Left lung (tissue), 10 donors: ENCODE measurements around the gene PLEKHG4B. TPM values are rescaled to one million over a fixed set of nuclear protein-coding genes. Genes with fewer than 3 reads are reported as not detected.
A peak's percentile ranks its signal among the peaks of the same experiment; 100 is the strongest.

Experiments
- ATAC-seq: fragments of 200-7000 bp; cut with Tn5 transposase; one replicate; pipeline ENCODE4 v1.9.1; 2020; ENCODE audit warnings: moderate library complexity
- DNase-seq, 4 donors: peaks; one replicate each; pipeline ENCODE4 v3.0.0-alpha.2; 2013 to 2020
- H3K27ac ChIP-seq, 2 donors: fragments of 200-600 bp; sonication (generic) in 1 of 2; one replicate each; pipeline versions ENCODE4 v1.5.0 to v1.8.0; 2020 to 2021
- H3K27me3 ChIP-seq, 2 donors: fragments of 200-600 bp; sonication (generic) in 1 of 2; one replicate each; pipeline versions ENCODE4 v1.5.0 to v1.8.0; 2020 to 2021
- H3K36me3 ChIP-seq, 2 donors: fragments of 200-600 bp; sonication (generic) in 1 of 2; one replicate each; pipeline versions ENCODE4 v1.5.0 to v1.8.0; 2020 to 2021
- H3K4me1 ChIP-seq, 2 donors: fragments of 200-600 bp; one replicate each; pipeline ENCODE4 v1.8.0; 2021
- H3K4me3 ChIP-seq, 2 donors: fragments of 200-600 bp; sonication (generic) in 1 of 2; one replicate each; pipeline versions ENCODE4 v1.5.0 to v1.8.0; 2020 to 2021; ENCODE audit warnings: mild to moderate bottlenecking in 1 of 2
- H3K9me3 ChIP-seq, 2 donors: fragments of 200-600 bp; sonication (generic) in 1 of 2; one replicate each; pipeline versions ENCODE4 v1.5.0 to v1.8.0; 2020 to 2021
- CTCF ChIP-seq, 2 donors: fragments of 200-600 bp; sonication (generic) in 1 of 2; IDR thresholded peaks; one replicate each; pipeline versions ENCODE4 v1.5.0 to v1.8.0; 2021; ENCODE audit warnings: antibody characterized with exemption in 2 of 2
- intact Hi-C, 2 donors: fragments of 100-400 bp; cut with DNase I; formaldehyde crosslinking; loops; one replicate each; pipeline versions ENCODE4 v1.11.2 to v1.14.2; 2022
- polyA plus RNA-seq, 6 donors: library from polyadenylated mRNA; unstranded; fragments of 120-200 nt; gene quantifications; one replicate each; pipeline ENCODE4 v1.2.1, GENCODE V29; 2013; ENCODE audit not compliant: insufficient read length in 6 of 6
- total RNA-seq, 2 donors: library from RNA; stranded (reverse); fragmentation: NEBNext Ultra II Directional; extraction: Animal tissue kit (Norgen Biotek cat#: 25700); gene quantifications; one replicate each; pipeline ENCODE4 v1.2.1, GENCODE V29; 2021
- donor health status: DM: no; HTN: yes; CAD: no.
- donor health status: DM: no; HTN: no; CAD: no.

The PLEKHG4B gene
- total and polyA plus RNA-seq, 8 donors = 1.2 to 19.5 (median 15.5) TPM

- Histone ChIP-seq H3K9me3 (peaks cover 0 to 14% of the 10 kb centered on the region in 2 donors), H3K27ac (no peak overlapping the region), H3K36me3 (no peaks in the 10 kb centered on the region), H3K4me3 (no peak overlapping the region), H3K4me1 (no peaks in the 10 kb centered on the region), H3K27me3 (no peaks in the 10 kb centered on the region)
- DNase-seq = no peak
- no peak for ATAC-seq
- intact Hi-C loops = no loop called here
- no peak for TF ChIP-seq CTCF (IDR thresholded peaks at IDR 0.05)
Observed at GRCh38 chr5:128446-128845, 36.5 kb downstream of the PLEKHG4B start.

- no peak overlapping the region for H3K4me3 ChIP-seq
- ATAC-seq = no peak
- H3K4me1 ChIP-seq = no peaks in the 10 kb centered on the region
- TF ChIP-seq CTCF (IDR thresholded peaks at IDR 0.05) = no peak
- H3K27ac ChIP-seq = no peak overlapping the region
- H3K9me3 ChIP-seq = peaks cover 0 to 14% of the 10 kb centered on the region in 2 donors
- no peaks in the 10 kb centered on the region for H3K27me3 ChIP-seq
- DNase-seq = no peak
- no peaks in the 10 kb centered on the region for H3K36me3 ChIP-seq
- intact Hi-C loops = no loop called here
Observed at GRCh38 chr5:129148-129547, 37.2 kb downstream of the PLEKHG4B start.

- Histone ChIP-seq H3K27me3 (no peaks in the 10 kb centered on the region), H3K4me3 (no peak overlapping the region), H3K36me3 (no peaks in the 10 kb centered on the region), H3K4me1 (no peaks in the 10 kb centered on the region), H3K9me3 (peaks cover 0 to 14% of the 10 kb centered on the region in 2 donors), H3K27ac (no peak overlapping the region)
- TF ChIP-seq CTCF (IDR thresholded peaks at IDR 0.05) = no peak
- ATAC-seq = no peak
- intact Hi-C loops = no loop called here
- no peak for DNase-seq
Observed at GRCh38 chr5:129820-130219, 37.9 kb downstream of the PLEKHG4B start.

- H3K36me3 ChIP-seq = no peaks in the 10 kb centered on the region
- no peak overlapping the region for H3K4me3 ChIP-seq
- intact Hi-C loops = no loop called here
- H3K27me3 ChIP-seq = no peaks in the 10 kb centered on the region
- no peaks in the 10 kb centered on the region for H3K4me1 ChIP-seq
- H3K9me3 ChIP-seq = peaks cover 0 to 11% of the 10 kb centered on the region in 2 donors
- H3K27ac ChIP-seq = no peak overlapping the region
- no peak for TF ChIP-seq CTCF (IDR thresholded peaks at IDR 0.05)
- ATAC-seq = peak; percentile 41
- DNase-seq = no peak
Observed at GRCh38 chr5:130601-131131, 38.7 kb downstream of the PLEKHG4B start.

- DNase-seq (no peak), ATAC-seq (no peak)
- no peaks in the 10 kb centered on the region for H3K9me3 ChIP-seq
- intact Hi-C loops = no loop called here
- no peaks in the 10 kb centered on the region for H3K27me3 ChIP-seq
- no peak overlapping the region for H3K27ac ChIP-seq
- TF ChIP-seq CTCF (IDR thresholded peaks at IDR 0.05) = no peak
- H3K36me3 ChIP-seq = no peaks in the 10 kb centered on the region
- H3K4me3 ChIP-seq = no peak overlapping the region
- no peaks in the 10 kb centered on the region for H3K4me1 ChIP-seq
Observed at GRCh38 chr5:136901-137300, 44.9 kb downstream of the PLEKHG4B start.
